ENCODE data around the gene ACAP2.
"Not testable (repeated sequence)": the region's sequence is repeated elsewhere in the genome, so short reads cannot be mapped to it uniquely, and the experiment has no call there.

ACAP2 gene

GRCh38 chr3:195407531-195408409 lies 35.0 kb downstream of the ACAP2 start:
- in situ Hi-C loops (cut with HindIII; ENCODE audit: low sequenced_read_pairs) = no loop called here
- H3K4me3 ChIP-seq (ENCODE audit: low read depth, low read length) = no peak overlapping the region
- TF ChIP-seq CTCF (IDR thresholded peaks at IDR 0.05; ENCODE audit: low read depth, low read length) = no peak
- no peak for DNase-seq (ENCODE audit: low read depth, low spot score)

- in situ Hi-C loops (cut with HindIII; ENCODE audit: low sequenced_read_pairs) = no loop called here
- DNase-seq (ENCODE audit: low read depth, low spot score) = no peak
- TF ChIP-seq CTCF (IDR thresholded peaks at IDR 0.05; ENCODE audit: low read depth, low read length) = no peak
- H3K4me3 ChIP-seq (ENCODE audit: low read depth, low read length) = no peak overlapping the region
Observed at GRCh38 chr3:195405651-195406050, 37.2 kb downstream of the ACAP2 start.

- TF ChIP-seq CTCF (IDR thresholded peaks at IDR 0.05; ENCODE audit: low read depth, low read length) = no peak
- DNase-seq (ENCODE audit: low read depth, low spot score) = peak; percentile 9
- H3K4me3 ChIP-seq (ENCODE audit: low read depth, low read length) = no peak overlapping the region
- in situ Hi-C loops (cut with HindIII; ENCODE audit: low sequenced_read_pairs) = no loop called here
Observed at GRCh38 chr3:195403841-195404408, 38.9 kb downstream of the ACAP2 start.

GRCh38 chr3:195403244-195403643 lies 39.6 kb downstream of the ACAP2 start:
- no peak overlapping the region for H3K4me3 ChIP-seq (ENCODE audit: low read depth, low read length)
- in situ Hi-C loops (cut with HindIII; ENCODE audit: low sequenced_read_pairs) = no loop called here
- no peak for TF ChIP-seq CTCF (IDR thresholded peaks at IDR 0.05; ENCODE audit: low read depth, low read length)
- DNase-seq (ENCODE audit: low read depth, low spot score) = no peak

GRCh38 chr3:195401943-195402342 lies 40.9 kb downstream of the ACAP2 start:
- TF ChIP-seq CTCF (IDR thresholded peaks at IDR 0.05; ENCODE audit: low read depth, low read length) = no peak
- in situ Hi-C loops (cut with HindIII; ENCODE audit: low sequenced_read_pairs) = no loop called here
- DNase-seq (ENCODE audit: low read depth, low spot score) = no peak
- no peak overlapping the region for H3K4me3 ChIP-seq (ENCODE audit: low read depth, low read length)

- in situ Hi-C loops (cut with HindIII; ENCODE audit: low sequenced_read_pairs); DNase-seq (ENCODE audit: low read depth, low spot score); H3K4me3 ChIP-seq (ENCODE audit: low read depth, low read length): not testable (repeated sequence)
Observed at GRCh38 chr3:195398460-195398859, 44.4 kb downstream of the ACAP2 start.

GRCh38 chr3:195397524-195397923 lies 45.3 kb downstream of the ACAP2 start:
- H3K4me3 ChIP-seq (ENCODE audit: low read depth, low read length) = no peak overlapping the region
- in situ Hi-C loops (cut with HindIII; ENCODE audit: low sequenced_read_pairs) = no loop called here
- DNase-seq (ENCODE audit: low read depth, low spot score) = no peak
- no peak for TF ChIP-seq CTCF (IDR thresholded peaks at IDR 0.05; ENCODE audit: low read depth, low read length)
